Measurements from ENCODE around the gene CDCP2.
"Not testable (repeated sequence)": the region's sequence is repeated elsewhere in the genome, so short reads cannot be mapped to it uniquely, and the experiment has no call there.

CDCP2 gene

DNA sequence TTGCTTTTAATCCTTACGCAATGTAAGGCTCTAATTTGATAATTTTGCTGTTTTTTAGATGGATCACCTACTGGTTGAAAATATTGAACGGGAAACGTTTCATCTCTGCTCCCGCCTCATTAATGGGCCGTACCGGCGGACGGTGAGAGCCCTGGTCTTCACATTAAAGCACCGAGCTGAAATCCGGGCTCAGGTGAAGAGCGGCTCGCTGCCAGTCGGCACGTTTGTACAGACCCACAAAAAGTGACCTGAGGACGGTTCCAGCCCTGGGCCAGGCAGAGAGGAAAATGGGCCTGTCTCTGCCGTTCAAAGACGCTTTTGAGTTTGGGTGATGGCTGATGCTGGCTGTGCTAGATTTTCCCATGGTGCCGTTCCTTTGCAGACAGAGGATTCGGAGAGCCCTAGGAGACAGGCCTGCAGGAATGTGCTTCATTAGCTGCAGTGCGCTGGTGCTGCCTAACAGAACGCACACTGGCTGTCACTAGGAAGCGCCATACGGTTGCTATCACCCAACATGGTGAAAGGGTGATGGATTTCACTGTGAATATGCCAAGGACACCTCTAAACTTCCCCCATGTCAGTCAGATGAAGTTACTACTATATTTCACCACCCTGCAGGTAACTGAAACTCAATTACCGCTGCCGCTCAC is 56.4 kb downstream of the CDCP2 start:
- no peak overlapping the region for H3K4me3 ChIP-seq (replicated peaks; ENCODE audit: insufficient read depth, low read length)
- no peak for DNase-seq (ENCODE audit: low read depth in 1 of 2, low spot score in 1 of 2)
- no peak for TF ChIP-seq POLR2AphosphoS5 (IDR thresholded peaks at IDR 0.05; ENCODE audit: low read depth)
- no peak for TF ChIP-seq REST (IDR thresholded peaks at IDR 0.05; ENCODE audit: insufficient replicate concordance, low read depth)
- TF ChIP-seq CTCF (IDR thresholded peaks at IDR 0.05; ENCODE audit: insufficient read depth, low read length): no peak
- peak overlapping the region; percentile 44 for H3K27ac ChIP-seq (replicated peaks)
- no peaks in the 10 kb centered on the region for H3K27me3 ChIP-seq (ENCODE audit: insufficient read depth, poor library complexity, severe bottlenecking)

DNA sequence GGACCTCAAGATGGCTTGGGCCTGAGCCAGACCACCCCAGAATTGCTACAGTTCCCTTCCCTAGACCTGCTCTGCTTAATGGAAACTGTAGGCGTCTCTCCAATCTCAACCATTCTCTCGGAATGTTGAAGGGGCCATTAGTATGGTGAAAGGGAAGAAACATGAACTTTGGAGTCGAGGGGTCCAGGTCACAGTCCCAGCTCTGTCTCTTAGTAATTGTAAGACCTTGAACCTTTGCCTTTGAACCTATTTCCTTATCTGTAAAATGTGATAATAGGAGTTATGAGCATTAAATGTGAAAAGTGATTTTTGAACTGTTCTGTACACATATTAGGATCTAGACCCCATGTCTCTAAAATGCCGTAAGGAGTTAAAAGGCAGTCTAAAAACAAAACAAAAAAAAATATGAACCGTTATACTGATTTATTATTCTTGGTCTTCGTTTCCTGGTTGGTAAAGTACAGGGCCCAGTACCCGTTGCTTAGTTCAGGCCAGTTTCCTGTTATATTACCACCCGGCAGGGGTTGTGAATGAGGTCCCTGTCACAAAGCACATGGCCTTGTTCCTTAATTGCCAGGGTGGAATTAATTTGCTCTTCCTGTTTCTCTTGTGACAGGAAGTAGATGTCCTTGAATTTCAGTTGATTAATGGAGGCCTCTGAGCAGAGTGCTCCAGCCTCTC is 57.1 kb downstream of the CDCP2 start:
- DNase-seq (ENCODE audit: low read depth in 1 of 2, low spot score in 1 of 2): peak; percentile 58 to 80
- peak overlapping the region; percentile 44 for H3K27ac ChIP-seq (replicated peaks)
- TF ChIP-seq CTCF (IDR thresholded peaks at IDR 0.05; ENCODE audit: insufficient read depth, low read length): no peak
- TF ChIP-seq GABPA (IDR thresholded peaks at IDR 0.05; ENCODE audit: low read depth): peak; percentile 44; the same call in 1 of the 2 replicates
- peak; percentile 86 for TF ChIP-seq SPI1 (IDR thresholded peaks at IDR 0.05; ENCODE audit: borderline replicate concordance, low read depth)
- TF ChIP-seq REST (IDR thresholded peaks at IDR 0.05; ENCODE audit: insufficient replicate concordance, low read depth): no peak
- TF ChIP-seq POLR2AphosphoS5 (IDR thresholded peaks at IDR 0.05; ENCODE audit: low read depth): no peak
- H3K27me3 ChIP-seq (ENCODE audit: insufficient read depth, poor library complexity, severe bottlenecking): no peaks in the 10 kb centered on the region
- no peak overlapping the region for H3K4me3 ChIP-seq (replicated peaks; ENCODE audit: insufficient read depth, low read length)

GRCh38 chr1:54094730-54095105 is 58.1 kb downstream of the CDCP2 start:
- DNase-seq (ENCODE audit: low read depth in 1 of 2, low spot score in 1 of 2); H3K4me3 ChIP-seq (replicated peaks; ENCODE audit: insufficient read depth, low read length); H3K27ac ChIP-seq (replicated peaks); H3K27me3 ChIP-seq (ENCODE audit: insufficient read depth, poor library complexity, severe bottlenecking): not testable (repeated sequence)

DNA sequence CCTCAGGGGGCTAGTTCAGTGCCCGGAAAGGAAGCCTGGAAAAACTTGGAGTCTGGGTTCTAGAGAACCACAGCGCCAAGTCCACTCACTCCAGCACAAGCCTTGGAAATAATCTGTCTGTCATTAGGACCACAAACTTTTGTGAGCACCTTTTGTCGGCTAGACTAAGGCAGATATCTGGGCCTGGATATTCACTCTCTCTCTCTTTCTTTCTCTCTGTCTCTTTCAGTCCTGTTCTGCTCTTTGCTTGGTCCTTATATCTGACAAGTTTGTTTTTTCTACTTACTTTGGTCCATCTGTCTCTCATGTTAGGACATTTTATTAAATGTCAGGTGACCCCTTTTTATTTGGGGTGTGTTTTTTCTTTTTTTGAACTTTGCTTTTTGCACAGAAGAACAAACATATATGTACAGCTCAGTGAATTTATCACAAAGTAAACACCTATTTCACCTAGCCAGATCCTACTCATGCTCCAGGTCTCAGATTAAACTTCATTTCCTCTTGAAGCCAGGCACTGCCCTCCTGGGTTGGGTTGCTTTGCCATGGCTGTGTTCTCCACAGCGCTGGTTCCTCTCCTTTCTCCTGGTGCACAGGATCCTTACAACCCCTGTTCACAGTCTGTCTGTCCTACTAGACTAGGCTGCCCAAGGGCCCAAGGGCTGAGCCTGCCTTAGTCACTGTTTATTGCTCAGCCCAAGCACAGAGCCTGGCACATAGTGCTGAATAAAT is 58.6 kb downstream of the CDCP2 start:
- Histone ChIP-seq H3K4me3 (replicated peaks; ENCODE audit: insufficient read depth, low read length) (no peak overlapping the region), H3K27ac (replicated peaks) (no peak overlapping the region), H3K27me3 (ENCODE audit: insufficient read depth, poor library complexity, severe bottlenecking) (no peaks in the 10 kb centered on the region)
- no peak for DNase-seq (ENCODE audit: low read depth in 1 of 2, low spot score in 1 of 2)
- TF ChIP-seq POLR2AphosphoS5 (IDR thresholded peaks at IDR 0.05; ENCODE audit: low read depth): no peak
- no peak for TF ChIP-seq CTCF (IDR thresholded peaks at IDR 0.05; ENCODE audit: insufficient read depth, low read length)
- TF ChIP-seq SPI1 (IDR thresholded peaks at IDR 0.05; ENCODE audit: borderline replicate concordance, low read depth): no peak
- no peak for TF ChIP-seq GABPA (IDR thresholded peaks at IDR 0.05; ENCODE audit: low read depth)
- no peak for TF ChIP-seq REST (IDR thresholded peaks at IDR 0.05; ENCODE audit: insufficient replicate concordance, low read depth)
